Endothelial cell (in vitro differentiated cells): ENCODE results near the gene CRACDL. TPM values are rescaled to one million over a fixed set of nuclear protein-coding genes. Genes with fewer than 3 reads are reported as not detected.

Experiments
- DNase-seq: peaks from one replicate; pipeline ENCODE4 v3.0.0; 2021; ENCODE audit warnings: low spot score
- H3K27ac Mint-ChIP-seq: one replicate; pipeline ENCODE4 v1.8.0; 2021; ENCODE audit warnings: mixed read lengths, inconsistent platforms; ENCODE audit not compliant: unreplicated experiment
- H3K27me3 Mint-ChIP-seq: one replicate; pipeline ENCODE4 v1.8.0; 2021; ENCODE audit warnings: mild to moderate bottlenecking, moderate library complexity, mixed read lengths, inconsistent platforms; ENCODE audit not compliant: unreplicated experiment
- H3K36me3 Mint-ChIP-seq: one replicate; pipeline ENCODE4 v1.8.0; 2021; ENCODE audit warnings: mild to moderate bottlenecking, low read depth, mixed read lengths, inconsistent platforms; ENCODE audit not compliant: unreplicated experiment
- H3K4me1 Mint-ChIP-seq: one replicate; pipeline ENCODE4 v1.8.0; 2021; ENCODE audit warnings: mild to moderate bottlenecking, mixed read lengths, inconsistent platforms; ENCODE audit not compliant: unreplicated experiment
- H3K4me3 Mint-ChIP-seq: one replicate; pipeline ENCODE4 v1.8.0; 2021; ENCODE audit warnings: mild to moderate bottlenecking, mixed read lengths, inconsistent platforms; ENCODE audit not compliant: unreplicated experiment
- H3K9me3 Mint-ChIP-seq: one replicate; pipeline ENCODE4 v1.8.0; 2021; ENCODE audit warnings: mixed read lengths, inconsistent platforms; ENCODE audit not compliant: unreplicated experiment
- total RNA-seq: library from RNA; stranded (reverse); fragmentation: NEBNext Ultra II Directional; extraction: Animal tissue kit (Norgen Biotek cat#: 25700); gene quantifications from one replicate; pipeline ENCODE4 v1.2.1, GENCODE V29; 2021; ENCODE audit not compliant: unreplicated experiment
- TF ChIP-seq, protein P1 (sequence below): fragments of 200-600 bp; sonication (generic); IDR thresholded peaks from one replicate; pipeline ENCODE4 v1.5.0; 2021; ENCODE audit warnings: antibody characterized with exemption; ENCODE audit not compliant: unreplicated experiment

CRACDL gene
- total RNA-seq, 1 donor from 2014 or later: 3.3 TPM

DNA sequence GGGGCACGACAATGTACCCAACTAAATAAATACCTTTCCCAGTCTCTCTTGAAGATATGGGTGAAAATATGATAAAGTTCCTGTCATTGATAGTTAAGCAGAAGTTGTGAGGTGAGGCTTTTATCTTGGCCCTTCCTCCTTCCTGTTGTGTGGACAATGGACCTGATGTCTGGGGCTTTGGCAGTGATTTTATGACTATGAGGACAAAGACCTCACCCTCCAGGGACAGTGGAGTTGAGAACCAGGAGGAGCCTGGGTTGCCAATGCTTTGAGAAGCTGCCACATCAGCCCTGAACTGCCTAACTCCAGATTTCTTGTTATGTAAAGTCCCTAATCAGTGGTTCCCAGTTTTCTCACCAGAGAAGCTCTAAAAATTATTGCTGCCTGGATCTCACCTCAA lies 184.3 kb downstream of the CRACDL start:
- Mint-ChIP-seq H3K4me3 (no peak overlapping the region), H3K4me1 (peaks cover 7% of the 10 kb centered on the region), H3K27ac (no peak overlapping the region), H3K9me3 (no peaks in the 10 kb centered on the region), H3K36me3 (peaks cover 4% of the 10 kb centered on the region), H3K27me3 (peaks cover 8% of the 10 kb centered on the region)
- TF ChIP-seq, protein P1, sequence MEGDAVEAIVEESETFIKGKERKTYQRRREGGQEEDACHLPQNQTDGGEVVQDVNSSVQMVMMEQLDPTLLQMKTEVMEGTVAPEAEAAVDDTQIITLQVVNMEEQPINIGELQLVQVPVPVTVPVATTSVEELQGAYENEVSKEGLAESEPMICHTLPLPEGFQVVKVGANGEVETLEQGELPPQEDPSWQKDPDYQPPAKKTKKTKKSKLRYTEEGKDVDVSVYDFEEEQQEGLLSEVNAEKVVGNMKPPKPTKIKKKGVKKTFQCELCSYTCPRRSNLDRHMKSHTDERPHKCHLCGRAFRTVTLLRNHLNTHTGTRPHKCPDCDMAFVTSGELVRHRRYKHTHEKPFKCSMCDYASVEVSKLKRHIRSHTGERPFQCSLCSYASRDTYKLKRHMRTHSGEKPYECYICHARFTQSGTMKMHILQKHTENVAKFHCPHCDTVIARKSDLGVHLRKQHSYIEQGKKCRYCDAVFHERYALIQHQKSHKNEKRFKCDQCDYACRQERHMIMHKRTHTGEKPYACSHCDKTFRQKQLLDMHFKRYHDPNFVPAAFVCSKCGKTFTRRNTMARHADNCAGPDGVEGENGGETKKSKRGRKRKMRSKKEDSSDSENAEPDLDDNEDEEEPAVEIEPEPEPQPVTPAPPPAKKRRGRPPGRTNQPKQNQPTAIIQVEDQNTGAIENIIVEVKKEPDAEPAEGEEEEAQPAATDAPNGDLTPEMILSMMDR: no peak
- DNase-seq: no peak

DNA sequence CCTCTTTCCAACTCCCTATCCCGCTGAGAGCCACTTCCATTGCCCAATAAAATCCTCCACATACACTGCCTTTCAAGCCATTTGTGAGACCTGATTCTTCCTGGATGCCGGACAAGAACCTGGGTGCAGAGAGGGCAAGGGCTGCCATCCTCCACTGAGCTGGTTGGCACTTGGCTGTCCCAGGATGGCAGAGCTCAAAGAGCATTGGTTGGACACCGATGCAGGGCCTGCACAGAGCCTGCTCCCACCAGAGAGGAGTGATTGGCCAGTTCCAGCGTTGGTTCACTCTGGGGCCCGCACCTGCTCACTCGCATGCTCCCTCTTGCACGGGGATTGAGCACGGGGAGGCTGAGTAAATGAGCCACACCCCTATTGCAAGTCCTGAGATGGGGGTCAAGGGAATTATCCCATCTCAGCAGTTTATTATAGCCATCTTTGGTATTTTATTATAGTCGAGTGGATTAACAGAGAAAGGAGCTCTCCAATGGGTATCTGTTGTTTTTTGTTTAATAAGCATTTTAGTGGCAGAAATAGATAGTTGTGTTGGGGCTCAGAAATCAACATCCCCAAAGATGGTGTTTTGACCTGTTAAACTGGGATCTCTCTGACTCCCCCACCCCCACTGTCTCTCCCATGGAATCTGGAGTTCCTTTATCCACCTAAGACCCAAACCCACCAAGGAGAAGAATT lies 185.3 kb downstream of the CRACDL start:
- DNase-seq: no peak
- Mint-ChIP-seq H3K36me3 (peaks cover 4% of the 10 kb centered on the region), H3K9me3 (no peaks in the 10 kb centered on the region), H3K4me3 (no peak overlapping the region), H3K27ac (no peak overlapping the region), H3K27me3 (peaks cover 8% of the 10 kb centered on the region), H3K4me1 (peaks cover 7% of the 10 kb centered on the region)
- TF ChIP-seq, protein P1: no peak

DNA sequence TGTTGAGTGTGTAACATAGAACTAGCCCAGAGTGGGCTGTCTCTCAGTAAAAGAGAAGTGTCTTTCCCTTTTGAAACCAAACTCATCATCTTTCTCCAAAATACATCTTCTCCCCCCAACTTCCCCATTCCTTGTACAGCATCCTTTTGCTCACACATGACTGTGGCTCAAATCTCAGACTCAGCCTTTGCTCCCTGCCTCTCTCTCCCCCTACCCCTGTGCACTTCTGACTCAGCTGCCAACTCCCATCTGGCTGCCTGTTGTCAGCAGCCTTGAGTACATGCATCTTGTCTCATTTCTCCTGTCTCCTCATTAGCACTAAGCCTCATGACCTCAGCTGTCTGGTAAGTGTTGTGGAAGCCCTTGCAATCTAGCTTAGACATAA lies 187.0 kb downstream of the CRACDL start:
- TF ChIP-seq, protein P1: no peak
- Mint-ChIP-seq H3K36me3 (peaks cover 4% of the 10 kb centered on the region), H3K4me3 (no peak overlapping the region), H3K9me3 (no peaks in the 10 kb centered on the region), H3K27me3 (peaks cover 10% of the 10 kb centered on the region), H3K27ac (no peak overlapping the region), H3K4me1 (peaks cover 7% of the 10 kb centered on the region)
- no peak for DNase-seq

DNA sequence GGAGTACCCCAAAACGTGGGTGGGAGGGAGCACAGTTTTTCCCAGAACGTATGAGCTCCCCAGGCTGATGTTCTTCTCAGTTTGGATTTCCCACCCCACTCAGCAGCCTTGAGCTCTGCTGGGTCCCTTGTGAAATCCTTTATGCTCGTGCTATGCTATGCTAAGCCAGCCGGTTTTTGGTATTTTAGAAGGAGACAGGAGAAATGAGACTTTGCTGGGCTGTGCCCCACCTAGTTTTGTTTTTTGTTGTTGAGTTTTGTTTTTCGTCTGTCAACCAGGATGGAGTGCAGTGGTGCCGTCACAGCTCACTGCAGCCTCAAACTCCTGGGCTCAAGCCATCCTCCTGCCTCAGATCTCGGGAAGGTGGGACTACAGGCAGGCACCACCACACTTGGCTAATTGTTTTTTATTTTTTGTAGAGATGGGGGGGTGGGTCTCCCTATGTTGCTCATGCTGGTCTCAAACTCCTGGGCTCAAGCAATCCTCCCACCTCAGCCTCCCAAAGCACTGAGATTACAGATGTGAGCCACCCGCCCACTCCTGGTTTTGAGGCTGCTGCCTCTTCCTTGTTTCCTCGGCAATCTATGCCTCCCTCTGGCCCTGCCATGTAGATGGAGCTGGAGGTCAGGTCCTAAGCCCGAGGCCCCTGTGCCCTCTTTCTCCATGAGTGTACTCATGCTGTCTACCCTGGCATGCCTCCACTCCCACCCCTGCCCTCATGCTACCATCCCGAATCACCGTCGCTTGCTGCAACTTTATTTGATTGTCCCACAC lies 187.5 kb downstream of the CRACDL start:
- DNase-seq: no peak
- TF ChIP-seq, protein P1: no peak
- Mint-ChIP-seq H3K27me3 (peaks cover 10% of the 10 kb centered on the region), H3K4me3 (no peak overlapping the region), H3K27ac (no peak overlapping the region), H3K4me1 (peaks cover 7% of the 10 kb centered on the region), H3K9me3 (no peaks in the 10 kb centered on the region), H3K36me3 (peaks cover 4% of the 10 kb centered on the region)

DNA sequence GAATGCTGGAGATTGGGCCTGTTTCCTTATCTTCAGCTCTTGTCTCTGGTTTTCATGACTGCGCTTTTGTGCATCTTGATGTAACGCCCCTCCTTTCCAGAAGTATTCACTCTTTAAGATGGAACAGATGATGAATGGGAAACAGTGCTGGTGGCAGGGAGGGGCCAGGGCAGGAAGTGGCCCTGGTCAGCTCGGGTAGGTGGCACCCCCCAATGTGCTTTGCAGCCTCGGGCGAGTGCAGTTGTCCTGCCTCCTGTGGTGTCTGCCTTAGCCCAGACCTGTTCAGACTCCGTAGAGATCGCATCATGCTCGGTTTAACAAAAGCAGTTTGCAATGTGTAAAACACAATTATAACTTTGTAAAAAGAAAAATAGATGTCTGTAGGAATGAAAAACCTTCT lies 188.1 kb downstream of the CRACDL start:
- Mint-ChIP-seq H3K27ac (no peak overlapping the region), H3K4me3 (no peak overlapping the region), H3K36me3 (peaks cover 4% of the 10 kb centered on the region), H3K9me3 (no peaks in the 10 kb centered on the region), H3K4me1 (peaks cover 7% of the 10 kb centered on the region), H3K27me3 (peaks cover 10% of the 10 kb centered on the region)
- no peak for DNase-seq
- TF ChIP-seq, protein P1: no peak
